Calu3 (cell line): Measurements from ENCODE around the gene TMEM198. TPM values are rescaled to one million over a fixed set of nuclear protein-coding genes. Genes with fewer than 3 reads are reported as not detected.

Experiments
- BruUV-seq: library from RNA; stranded (reverse); fragments of 400-500 nt; replicated peaks from 2 replicates; lab custom pipeline; 2021; lab: Mats Ljungman, UMichigan
- CTCF ChIA-PET: fragments of 300-600 bp; sonication (Branson Sonifier 250); formaldehyde crosslinking; loops from one replicate; lab custom pipeline; 2022; ENCODE audit warnings: antibody characterized with exemption; lab: Charles Lee
- DNase-seq: peaks from one replicate; pipeline ENCODE4 v3.0.0; 2022
- H3K27ac Mint-ChIP-seq: one replicate; pipeline ENCODE4 v1.8.0; 2022; ENCODE audit warnings: mixed read lengths; ENCODE audit not compliant: unreplicated experiment
- H3K27me3 Mint-ChIP-seq: one replicate; pipeline ENCODE4 v1.8.0; 2022; ENCODE audit warnings: mixed read lengths; ENCODE audit not compliant: unreplicated experiment
- H3K36me3 Mint-ChIP-seq: one replicate; pipeline ENCODE4 v1.8.0; 2022; ENCODE audit warnings: mild to moderate bottlenecking, moderate library complexity, mixed read lengths; ENCODE audit not compliant: insufficient read depth, unreplicated experiment
- H3K4me1 Mint-ChIP-seq: one replicate; pipeline ENCODE4 v1.8.0; 2022; ENCODE audit warnings: mild to moderate bottlenecking, low read depth, mixed read lengths; ENCODE audit not compliant: unreplicated experiment
- H3K4me3 Mint-ChIP-seq: one replicate; pipeline ENCODE4 v1.8.0; 2022; ENCODE audit warnings: mild to moderate bottlenecking, low read depth, moderate library complexity, mixed read lengths; ENCODE audit not compliant: unreplicated experiment
- H3K9me3 Mint-ChIP-seq: one replicate; pipeline ENCODE4 v1.8.0; 2022; ENCODE audit warnings: low read depth, mixed read lengths; ENCODE audit not compliant: unreplicated experiment
- CTCF ChIP-seq: fragments of 200-600 bp; IDR thresholded peaks from one replicate; pipeline ENCODE4 v1.8.0; 2022; ENCODE audit warnings: antibody characterized with exemption; ENCODE audit not compliant: unreplicated experiment
- intact Hi-C: fragments of 100-400 bp; cut with micrococcal nuclease; formaldehyde crosslinking; loops from one replicate; pipeline ENCODE4 v1.10.0; 2022; ENCODE audit not compliant: unreplicated experiment
- total RNA-seq: library from RNA; stranded (reverse); gene quantifications from 2 replicates; pipeline ENCODE4 v1.2.3, GENCODE V29; 2022

The TMEM198 gene
- total RNA-seq, 1 experiment from 2014 or later, result 5.9 TPM

- H3K4me3 Mint-ChIP-seq, result peak overlapping the region; percentile 91
Observed at GRCh38 chr2:219541611-219542180, 2.1 kb upstream of the TMEM198 start.

GRCh38 chr2:219542931-219543595, 765 bp upstream of the TMEM198 start:
- BruUV-seq, result no TSS peak
- DNase-seq, result peak; percentile 69
- Mint-ChIP-seq H3K36me3 (peaks cover 58% of the 10 kb centered on the region), H3K4me3 (peak overlapping the region; percentile 91), H3K27me3 (peaks cover 30% of the 10 kb centered on the region), H3K4me1 (peaks cover 20% of the 10 kb centered on the region), H3K9me3 (no peaks in the 10 kb centered on the region), H3K27ac (peak overlapping the region; percentile 97)
- intact Hi-C loops, result loop anchor here (2.0 to 5.0 kb wide), 2 partner anchors 54 to 99 kb away; partner anchors contain the start of gene STK11IP
- no peak for TF ChIP-seq CTCF
- CTCF ChIA-PET, result interaction anchor here (0.8 to 1.8 kb wide), 5 partner anchors 9 to 146 kb away, joined by 3 to 8 read pairs (median 3); a partner anchor contains a TSS

More at GRCh38 chr2:219541611-219542180, 2.1 kb upstream of the TMEM198 start:
- Mint-ChIP-seq H3K27me3 (peaks cover 25% of the 10 kb centered on the region), H3K9me3 (no peaks in the 10 kb centered on the region), H3K4me1 (peaks cover 32% of the 10 kb centered on the region), H3K27ac (peak overlapping the region; percentile 28), H3K36me3 (peaks cover 65% of the 10 kb centered on the region)
- DNase-seq, result peak; percentile 96
- CTCF ChIA-PET, result interaction anchor here (0.6 to 1.1 kb wide), 7 partner anchors 10 to 1586 kb away, joined by 3 to 5 read pairs (median 4); partner anchors contain the start of gene OBSL1
- intact Hi-C loops, result loop anchor here (1.0 to 5.0 kb wide), 3 partner anchors 55 to 148 kb away; partner anchors contain the start of gene STK11IP
- BruUV-seq, result no TSS peak
- TF ChIP-seq CTCF, result peak; percentile 99

- no TSS peak for BruUV-seq
- CTCF ChIA-PET, result interaction anchor here (1.0 to 1.8 kb wide), 2 partner anchors 8 to 16 kb away, joined by 3 to 8 read pairs; no protein-coding TSS in a partner anchor
- no peak for DNase-seq
- peaks cover 30% of the 10 kb centered on the region for H3K27me3 Mint-ChIP-seq
- H3K4me3 Mint-ChIP-seq, result peak overlapping the region; percentile 91
- no peak for TF ChIP-seq CTCF
- H3K27ac Mint-ChIP-seq, result peak overlapping the region; percentile 97
- intact Hi-C loops, result loop anchor here (5.0 kb wide), 1 partner anchor 98 kb away; no protein-coding TSS in a partner anchor
- peaks cover 45% of the 10 kb centered on the region for H3K36me3 Mint-ChIP-seq
- no peaks in the 10 kb centered on the region for H3K9me3 Mint-ChIP-seq
- peaks cover 20% of the 10 kb centered on the region for H3K4me1 Mint-ChIP-seq
Observed at GRCh38 chr2:219544567-219544966, 739 bp downstream of the TMEM198 start.

- intact Hi-C loops, result no loop called here
- BruUV-seq, result no TSS peak
- no peak overlapping the region for H3K4me3 Mint-ChIP-seq
Observed at GRCh38 chr2:219545295-219545942, 1.6 kb downstream of the TMEM198 start.

More at GRCh38 chr2:219545295-219545942, 1.6 kb downstream of the TMEM198 start:
- peaks cover 42% of the 10 kb centered on the region for H3K36me3 Mint-ChIP-seq
- H3K27me3 Mint-ChIP-seq, result peaks cover 30% of the 10 kb centered on the region
- CTCF ChIA-PET, result no interaction called here
- no peak overlapping the region for H3K27ac Mint-ChIP-seq
- no peak for DNase-seq
- H3K9me3 Mint-ChIP-seq, result no peaks in the 10 kb centered on the region
- no peak for TF ChIP-seq CTCF
- H3K4me1 Mint-ChIP-seq, result peaks cover 20% of the 10 kb centered on the region
